ENCODE measurements around the gene NCAM1. TPM values are rescaled to one million over a fixed set of nuclear protein-coding genes. Genes with fewer than 3 reads are reported as not detected.

NCAM1 gene
- total and polyA plus RNA-seq, 2 donors (not counting 3 experiments of a cell fraction or from before 2014, with no cell fraction given), result 0.03 TPM; not detected in 1

DNA sequence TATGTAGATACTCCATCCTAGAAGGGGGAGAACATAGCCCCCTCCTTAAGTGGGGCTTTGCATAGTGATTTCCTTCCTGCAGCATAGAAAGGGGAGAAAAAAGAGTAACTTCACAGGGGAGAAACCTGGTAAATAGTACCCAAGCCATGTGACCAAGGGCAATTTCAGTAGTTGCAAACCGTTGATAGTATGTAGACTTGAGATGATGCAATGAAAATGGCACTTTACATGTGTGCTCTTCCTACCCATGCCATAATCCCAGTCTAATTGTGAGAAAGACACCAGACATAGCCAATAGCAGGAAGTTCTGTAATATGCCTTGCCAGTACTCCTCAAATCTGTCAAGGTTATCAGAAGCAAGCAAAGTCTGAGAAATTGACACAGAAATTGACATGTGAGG is 104.1 kb downstream of the NCAM1 start:
- BruUV-seq (replicated peaks), result no TSS peak
- no peak overlapping the region for H3K27ac ChIP-seq (ENCODE audit: insufficient read depth, low read depth, low read length)
- no peak overlapping the region for H3K4me2 ChIP-seq (ENCODE audit: insufficient read depth, low read length)
- no peak overlapping the region for H2AFZ ChIP-seq (ENCODE audit: low read depth, low read length)
- FAIRE-seq (no peak), DNase-seq (ENCODE audit: low read depth, low spot score) (no peak)
- no peaks in the 10 kb centered on the region for H3K79me2 ChIP-seq (ENCODE audit: control insufficient read depth, insufficient read depth, low read length)
- H3K9me3 ChIP-seq (replicated peaks; ENCODE audit: control insufficient read depth, insufficient read depth, low read length), result peaks cover 4% of the 10 kb centered on the region
- no peak for TF ChIP-seq POLR2AphosphoS5 (IDR thresholded peaks at IDR 0.05; ENCODE audit: insufficient read depth, low read depth, low read length)
- TF ChIP-seq JUN (IDR thresholded peaks at IDR 0.05; ENCODE audit: borderline replicate concordance, insufficient read depth, insufficient read length, low read depth), result no peak
- TF ChIP-seq, protein P1, sequence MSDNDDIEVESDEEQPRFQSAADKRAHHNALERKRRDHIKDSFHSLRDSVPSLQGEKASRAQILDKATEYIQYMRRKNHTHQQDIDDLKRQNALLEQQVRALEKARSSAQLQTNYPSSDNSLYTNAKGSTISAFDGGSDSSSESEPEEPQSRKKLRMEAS (IDR thresholded peaks at IDR 0.05; ENCODE audit: insufficient read depth, insufficient read length), result no peak
- no peak for TF ChIP-seq MYC (IDR thresholded peaks at IDR 0.05; ENCODE audit: low read depth, low read length)
- TF ChIP-seq GATA2 (IDR thresholded peaks at IDR 0.05; ENCODE audit: insufficient read depth, insufficient read length, low read depth, low read length), result no peak
- TF ChIP-seq EZH2 (IDR thresholded peaks at IDR 0.05; ENCODE audit: borderline replicate concordance, low read depth, low read length, severe bottlenecking), result no peak
- no peak for TF ChIP-seq FOS (IDR thresholded peaks at IDR 0.05; ENCODE audit: borderline replicate concordance, insufficient read depth, low read length)
- H3K4me3 ChIP-seq (replicated peaks in 1 of 3; ENCODE audit: insufficient read depth in 1 of 3, low read depth in 1 of 3, low read length in 3 of 3), result no peak overlapping the region
- dilution Hi-C loops (cut with MboI; ENCODE audit: extremely low pct_ligation_motif_present, low sequenced_read_pairs), result no loop called here
- H3K36me3 ChIP-seq (ENCODE audit: control insufficient read depth in 2 of 2, extremely low read depth in 1 of 2, insufficient read depth in 2 of 2, low read length in 2 of 2), result no peaks in the 10 kb centered on the region
- H3K9ac ChIP-seq (replicated peaks; ENCODE audit: extremely low read depth, insufficient read depth, low read length), result no peak overlapping the region
- ChIA-PET CTCF (no interaction called here), POLR2A (no interaction called here)
- H3K9me1 ChIP-seq (replicated peaks; ENCODE audit: control insufficient read depth, extremely low read depth, insufficient read depth, low read length), result no peaks in the 10 kb centered on the region
- intact Hi-C loops (cut with micrococcal nuclease), result no loop called here
- H3K4me1 ChIP-seq (ENCODE audit: control insufficient read depth, extremely low read depth, insufficient read depth, low read length), result no peaks in the 10 kb centered on the region
- no peaks in the 10 kb centered on the region for H3K27me3 ChIP-seq (ENCODE audit: control insufficient read depth in 2 of 2, insufficient read depth in 2 of 2, low read length in 2 of 2)
- no peaks in the 10 kb centered on the region for H4K20me1 ChIP-seq (replicated peaks; ENCODE audit: control insufficient read depth, extremely low read depth, insufficient read depth, low read length)

DNA sequence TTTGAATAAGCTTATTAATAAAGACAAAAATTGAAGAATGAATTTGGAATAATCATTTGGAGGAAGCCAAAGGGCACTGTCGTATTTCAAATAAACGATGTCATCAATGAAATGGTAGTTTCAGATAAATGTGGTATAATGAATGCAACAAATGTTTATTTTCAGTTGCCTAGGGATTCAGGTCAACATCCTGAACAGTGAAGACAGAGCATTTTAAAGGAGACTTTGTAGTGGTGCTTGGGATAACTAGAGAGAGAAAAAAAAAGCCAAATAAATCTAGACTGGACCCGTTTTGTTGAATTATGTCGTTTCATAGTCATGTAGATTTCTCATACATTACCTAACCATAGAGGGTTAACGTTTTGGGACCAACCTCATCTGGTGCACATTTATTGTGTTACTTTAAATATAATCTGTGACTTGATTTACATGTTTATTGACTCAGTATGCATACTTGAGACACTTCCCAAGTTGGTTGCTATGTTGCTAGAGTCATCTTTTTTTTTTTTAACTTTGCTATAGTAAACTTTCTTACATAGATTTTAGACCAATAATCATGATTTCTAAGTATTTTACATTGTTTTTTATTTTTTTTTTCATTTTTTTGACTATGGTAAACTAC is 111.1 kb downstream of the NCAM1 start:
- H2AFZ ChIP-seq (ENCODE audit: low read depth, low read length), result no peak overlapping the region
- no peak overlapping the region for H3K4me2 ChIP-seq (ENCODE audit: insufficient read depth, low read length)
- no peaks in the 10 kb centered on the region for H3K79me2 ChIP-seq (ENCODE audit: control insufficient read depth, insufficient read depth, low read length)
- no peaks in the 10 kb centered on the region for H3K27me3 ChIP-seq (ENCODE audit: control insufficient read depth in 2 of 2, insufficient read depth in 2 of 2, low read length in 2 of 2)
- H3K4me3 ChIP-seq (replicated peaks in 1 of 3; ENCODE audit: insufficient read depth in 1 of 3, low read depth in 1 of 3, low read length in 3 of 3), result no peak overlapping the region
- DNase-seq (ENCODE audit: low read depth, low spot score), result no peak
- no TSS peak for BruUV-seq (replicated peaks)
- no peaks in the 10 kb centered on the region for H3K4me1 ChIP-seq (ENCODE audit: control insufficient read depth, extremely low read depth, insufficient read depth, low read length)
- no peak overlapping the region for H3K27ac ChIP-seq (ENCODE audit: insufficient read depth, low read depth, low read length)
- H3K9me1 ChIP-seq (replicated peaks; ENCODE audit: control insufficient read depth, extremely low read depth, insufficient read depth, low read length), result no peaks in the 10 kb centered on the region
- TF ChIP-seq JUN (IDR thresholded peaks at IDR 0.05; ENCODE audit: borderline replicate concordance, insufficient read depth, insufficient read length, low read depth) (no peak), POLR2AphosphoS5 (IDR thresholded peaks at IDR 0.05; ENCODE audit: insufficient read depth, low read depth, low read length) (no peak), GATA2 (IDR thresholded peaks at IDR 0.05; ENCODE audit: insufficient read depth, insufficient read length, low read depth, low read length) (no peak), EZH2 (IDR thresholded peaks at IDR 0.05; ENCODE audit: borderline replicate concordance, low read depth, low read length, severe bottlenecking) (no peak), MYC (IDR thresholded peaks at IDR 0.05; ENCODE audit: low read depth, low read length) (no peak), FOS (IDR thresholded peaks at IDR 0.05; ENCODE audit: borderline replicate concordance, insufficient read depth, low read length) (no peak), POLR2A (IDR thresholded peaks at IDR 0.05; ENCODE audit: low read depth, low read length) (no peak)
- TF ChIP-seq, protein P1 (IDR thresholded peaks at IDR 0.05; ENCODE audit: insufficient read depth, insufficient read length), result no peak
- TF ChIP-seq, protein P2, sequence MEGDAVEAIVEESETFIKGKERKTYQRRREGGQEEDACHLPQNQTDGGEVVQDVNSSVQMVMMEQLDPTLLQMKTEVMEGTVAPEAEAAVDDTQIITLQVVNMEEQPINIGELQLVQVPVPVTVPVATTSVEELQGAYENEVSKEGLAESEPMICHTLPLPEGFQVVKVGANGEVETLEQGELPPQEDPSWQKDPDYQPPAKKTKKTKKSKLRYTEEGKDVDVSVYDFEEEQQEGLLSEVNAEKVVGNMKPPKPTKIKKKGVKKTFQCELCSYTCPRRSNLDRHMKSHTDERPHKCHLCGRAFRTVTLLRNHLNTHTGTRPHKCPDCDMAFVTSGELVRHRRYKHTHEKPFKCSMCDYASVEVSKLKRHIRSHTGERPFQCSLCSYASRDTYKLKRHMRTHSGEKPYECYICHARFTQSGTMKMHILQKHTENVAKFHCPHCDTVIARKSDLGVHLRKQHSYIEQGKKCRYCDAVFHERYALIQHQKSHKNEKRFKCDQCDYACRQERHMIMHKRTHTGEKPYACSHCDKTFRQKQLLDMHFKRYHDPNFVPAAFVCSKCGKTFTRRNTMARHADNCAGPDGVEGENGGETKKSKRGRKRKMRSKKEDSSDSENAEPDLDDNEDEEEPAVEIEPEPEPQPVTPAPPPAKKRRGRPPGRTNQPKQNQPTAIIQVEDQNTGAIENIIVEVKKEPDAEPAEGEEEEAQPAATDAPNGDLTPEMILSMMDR (IDR thresholded peaks at IDR 0.05; ENCODE audit: extremely low read depth in 1 of 2, insufficient read depth in 1 of 2, low read depth in 1 of 2, low read length in 2 of 2), result no peak
- H4K20me1 ChIP-seq (replicated peaks; ENCODE audit: control insufficient read depth, extremely low read depth, insufficient read depth, low read length), result no peaks in the 10 kb centered on the region
- POLR2A ChIA-PET, result no interaction called here
- H3K36me3 ChIP-seq (ENCODE audit: control insufficient read depth in 2 of 2, extremely low read depth in 1 of 2, insufficient read depth in 2 of 2, low read length in 2 of 2), result no peaks in the 10 kb centered on the region
- peaks cover 2% of the 10 kb centered on the region for H3K9me3 ChIP-seq (replicated peaks; ENCODE audit: control insufficient read depth, insufficient read depth, low read length)
- no peak for FAIRE-seq
- no peak overlapping the region for H3K9ac ChIP-seq (replicated peaks; ENCODE audit: extremely low read depth, insufficient read depth, low read length)
- dilution Hi-C loops (cut with MboI; ENCODE audit: extremely low pct_ligation_motif_present, low sequenced_read_pairs), result no loop called here
- intact Hi-C loops (cut with micrococcal nuclease), result no loop called here
- CTCF ChIA-PET, result no interaction called here

All from endothelial cell of umbilical vein (primary cell).